ENCODE data around the gene ANO5.
"Not testable (repeated sequence)": the region's sequence is repeated elsewhere in the genome, so short reads cannot be mapped to it uniquely, and the experiment has no call there.

DNA sequence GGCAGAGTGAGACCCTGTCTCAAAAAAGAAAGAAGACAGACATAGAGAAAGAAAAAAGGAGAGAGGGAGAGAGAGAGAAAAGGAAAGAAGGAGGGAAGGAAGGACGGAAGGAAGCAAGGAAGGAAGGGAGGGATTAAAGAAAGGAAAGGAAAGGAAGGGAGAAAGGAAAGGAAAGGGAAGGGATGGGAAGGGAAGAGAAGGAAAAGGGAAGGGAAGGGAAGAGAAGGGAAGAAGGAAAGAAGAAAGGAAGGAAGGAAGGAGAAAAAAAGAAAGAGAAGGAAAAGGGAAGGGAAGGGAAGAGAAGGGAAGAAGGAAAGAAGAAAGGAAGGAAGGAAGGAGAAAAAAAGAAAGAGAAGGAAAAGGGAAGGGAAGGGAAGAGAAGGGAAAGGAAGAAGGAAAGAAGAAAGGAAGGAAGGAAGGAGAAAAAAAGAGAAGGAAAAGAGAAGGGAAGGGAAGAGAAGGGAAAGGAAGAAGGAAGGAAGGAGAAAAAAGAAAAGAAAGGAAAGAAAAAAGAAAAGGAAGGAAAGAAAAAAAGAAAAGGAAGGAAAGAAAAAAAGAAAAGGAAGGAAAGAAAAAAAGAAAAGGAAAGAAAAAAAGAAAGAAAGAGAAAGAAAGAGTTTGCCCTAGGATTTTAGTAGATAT, 76.2 kb downstream of the ANO5 start:
- not testable (repeated sequence) for TF ChIP-seq CBFB (CRISPR knock-in tag; IDR thresholded peaks at IDR 0.05); PRPF4 (IDR thresholded peaks at IDR 0.05; ENCODE audit: insufficient read depth, low read depth, low read length, poor library complexity, severe bottlenecking)
- TF ChIP-seq, protein P1, sequence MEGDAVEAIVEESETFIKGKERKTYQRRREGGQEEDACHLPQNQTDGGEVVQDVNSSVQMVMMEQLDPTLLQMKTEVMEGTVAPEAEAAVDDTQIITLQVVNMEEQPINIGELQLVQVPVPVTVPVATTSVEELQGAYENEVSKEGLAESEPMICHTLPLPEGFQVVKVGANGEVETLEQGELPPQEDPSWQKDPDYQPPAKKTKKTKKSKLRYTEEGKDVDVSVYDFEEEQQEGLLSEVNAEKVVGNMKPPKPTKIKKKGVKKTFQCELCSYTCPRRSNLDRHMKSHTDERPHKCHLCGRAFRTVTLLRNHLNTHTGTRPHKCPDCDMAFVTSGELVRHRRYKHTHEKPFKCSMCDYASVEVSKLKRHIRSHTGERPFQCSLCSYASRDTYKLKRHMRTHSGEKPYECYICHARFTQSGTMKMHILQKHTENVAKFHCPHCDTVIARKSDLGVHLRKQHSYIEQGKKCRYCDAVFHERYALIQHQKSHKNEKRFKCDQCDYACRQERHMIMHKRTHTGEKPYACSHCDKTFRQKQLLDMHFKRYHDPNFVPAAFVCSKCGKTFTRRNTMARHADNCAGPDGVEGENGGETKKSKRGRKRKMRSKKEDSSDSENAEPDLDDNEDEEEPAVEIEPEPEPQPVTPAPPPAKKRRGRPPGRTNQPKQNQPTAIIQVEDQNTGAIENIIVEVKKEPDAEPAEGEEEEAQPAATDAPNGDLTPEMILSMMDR (IDR thresholded peaks at IDR 0.05 in 2 of 3, conservative IDR thresholded peaks at IDR 0.05 in 1 of 3; ENCODE audit: insufficient read depth in 2 of 3, low read depth in 1 of 3, low read length in 3 of 3), result not testable (repeated sequence)
